SK-N-SH treated with all-trans-retinoic acid at 6 μM for 48 hours (cell line): ENCODE measurements around the gene SMO.

Source experiments
- ATAC-seq: fragments of 200-7000 bp; cut with Tn5 transposase; 3 replicates; pipeline ENCODE4 v1.9.1; 2020; ENCODE audit warnings: mild to moderate bottlenecking, moderate library complexity
- BACH2 ChIP-seq: fragments of 250-450 bp; sonication (Bioruptor Pico); IDR thresholded peaks from 2 replicates; pipeline ENCODE4 v1.9.0; 2021; ENCODE audit warnings: mild to moderate bottlenecking, borderline replicate concordance
- CREB5 ChIP-seq: fragments of 250-450 bp; sonication (Bioruptor Pico); IDR thresholded peaks from 2 replicates; pipeline ENCODE4 v1.5.1; 2020; ENCODE audit warnings: low read depth, mild to moderate bottlenecking, moderate library complexity
- CSDC2 ChIP-seq: fragments of 250-450 bp; sonication (Bioruptor Pico); IDR thresholded peaks from 2 replicates; pipeline ENCODE4 v1.5.0; 2020; ENCODE audit warnings: mild to moderate bottlenecking, moderate library complexity
- CSRNP3 ChIP-seq: fragments of 250-450 bp; sonication (Bioruptor Pico); IDR thresholded peaks from 2 replicates; pipeline ENCODE4 v1.5.1; 2021; ENCODE audit warnings: mild to moderate bottlenecking, moderate library complexity
- ESRRG ChIP-seq: fragments of 250-450 bp; sonication (Bioruptor Pico); IDR thresholded peaks from 2 replicates; pipeline ENCODE4 v1.6.1; 2021; ENCODE audit warnings: mild to moderate bottlenecking
- GLIS3 ChIP-seq: fragments of 250-450 bp; sonication (Bioruptor Pico); IDR thresholded peaks from 2 replicates; pipeline ENCODE4 v1.5.0; 2020; ENCODE audit warnings: mild to moderate bottlenecking, moderate library complexity
- ISL1 ChIP-seq: fragments of 250-450 bp; sonication (Bioruptor Pico); IDR thresholded peaks from 2 replicates; pipeline ENCODE4 v2.1.2; 2022; ENCODE audit warnings: mild to moderate bottlenecking, moderate library complexity
- OSR1 ChIP-seq: fragments of 250-450 bp; sonication (Bioruptor Pico); IDR thresholded peaks from 2 replicates; pipeline ENCODE4 v1.8.0; 2022; ENCODE audit warnings: moderate library complexity, mild to moderate bottlenecking, inconsistent platforms
- PATZ1 ChIP-seq: fragments of 250-450 bp; sonication (Bioruptor Pico); IDR thresholded peaks from 2 replicates; pipeline ENCODE4 v1.8.0; 2020; ENCODE audit warnings: mild to moderate bottlenecking, moderate library complexity, borderline replicate concordance
- POU6F1 ChIP-seq: fragments of 250-450 bp; sonication (Bioruptor Pico); IDR thresholded peaks from 2 replicates; pipeline ENCODE4 v1.8.0; 2021; ENCODE audit warnings: low read depth, mild to moderate bottlenecking, moderate library complexity, borderline replicate concordance
- PPARA ChIP-seq: fragments of 250-450 bp; sonication (Bioruptor Pico); IDR thresholded peaks from 2 replicates; pipeline ENCODE4 v1.5.0; 2020; ENCODE audit warnings: mild to moderate bottlenecking, borderline replicate concordance
- RARB ChIP-seq: fragments of 250-450 bp; sonication (Bioruptor Pico); IDR thresholded peaks from 2 replicates; pipeline ENCODE4 v1.8.0; 2021; ENCODE audit warnings: mild to moderate bottlenecking, moderate library complexity
- SNAI2 ChIP-seq: fragments of 250-450 bp; sonication (Bioruptor Pico); IDR thresholded peaks from 2 replicates; pipeline ENCODE4 v1.5.0; 2020; ENCODE audit warnings: mild to moderate bottlenecking, moderate library complexity
- TCF4 ChIP-seq: fragments of 250-450 bp; sonication (Bioruptor Pico); IDR thresholded peaks from 2 replicates; pipeline ENCODE4 v1.8.0; 2021; ENCODE audit warnings: mild to moderate bottlenecking, moderate library complexity, borderline replicate concordance
- TSHZ2 ChIP-seq: fragments of 250-450 bp; sonication (Bioruptor Pico); IDR thresholded peaks from 2 replicates; pipeline ENCODE4 v1.5.0; 2020; ENCODE audit warnings: mild to moderate bottlenecking, moderate library complexity
- ZC3H10 ChIP-seq: fragments of 250-450 bp; sonication (Bioruptor Pico); IDR thresholded peaks from 2 replicates; pipeline ENCODE4 v1.5.1; 2021; ENCODE audit warnings: mild to moderate bottlenecking, moderate library complexity
- ZFP3 ChIP-seq: fragments of 250-450 bp; sonication (Bioruptor Pico); IDR thresholded peaks from 2 replicates; pipeline ENCODE4 v1.5.0; 2020; ENCODE audit warnings: mild to moderate bottlenecking, moderate library complexity
- ZFP30 ChIP-seq: fragments of 450-650 bp; formaldehyde crosslinking; IDR thresholded peaks from 2 replicates; pipeline ENCODE4 v1.5.0; 2022; ENCODE audit warnings: mild to moderate bottlenecking, moderate library complexity
- ZNF70 ChIP-seq: fragments of 450-650 bp; formaldehyde crosslinking; IDR thresholded peaks from 2 replicates; pipeline ENCODE4 v1.5.0; 2020; ENCODE audit warnings: mild to moderate bottlenecking, moderate library complexity
- ZNF8 ChIP-seq: fragments of 450-650 bp; formaldehyde crosslinking; IDR thresholded peaks from 2 replicates; pipeline ENCODE4 v1.5.0; 2020; ENCODE audit warnings: mild to moderate bottlenecking, moderate library complexity

Gene SMO

GRCh38 chr7:129205126-129205818 is 16.8 kb downstream of the SMO start:
- no peak for ATAC-seq
- no peak for TF ChIP-seq TSHZ2 (CRISPR knock-in tag)

- no peak for ATAC-seq
- no peak for TF ChIP-seq ISL1
- no peak for TF ChIP-seq BACH2 (CRISPR knock-in tag)
- TF ChIP-seq OSR1 (CRISPR knock-in tag) = no peak
- no peak for TF ChIP-seq ZFP3 (CRISPR knock-in tag)
- TF ChIP-seq ZNF8 (CRISPR knock-in tag) = no peak
- no peak for TF ChIP-seq ZNF70 (CRISPR knock-in tag)
- TF ChIP-seq RARB (CRISPR knock-in tag) = no peak
- no peak for TF ChIP-seq ESRRG (CRISPR knock-in tag)
- no peak for TF ChIP-seq TSHZ2 (CRISPR knock-in tag)
- TF ChIP-seq CREB5 (CRISPR knock-in tag) = no peak
- TF ChIP-seq ZFP30 (CRISPR knock-in tag) = no peak
- no peak for TF ChIP-seq PATZ1
- TF ChIP-seq PPARA = no peak
- TF ChIP-seq CSDC2 = no peak
- no peak for TF ChIP-seq GLIS3 (CRISPR knock-in tag)
- no peak for TF ChIP-seq TCF4 (CRISPR knock-in tag)
Measured at GRCh38 chr7:129205987-129206785, 17.8 kb downstream of the SMO start.

- ATAC-seq = no peak
- TF ChIP-seq BACH2 (CRISPR knock-in tag) = no peak
- no peak for TF ChIP-seq SNAI2 (CRISPR knock-in tag)
- no peak for TF ChIP-seq CSRNP3 (CRISPR knock-in tag)
- TF ChIP-seq ZC3H10 (CRISPR knock-in tag) = no peak
- TF ChIP-seq TCF4 (CRISPR knock-in tag) = no peak
- no peak for TF ChIP-seq POU6F1
- no peak for TF ChIP-seq CREB5 (CRISPR knock-in tag)
- TF ChIP-seq TSHZ2 (CRISPR knock-in tag) = no peak
- TF ChIP-seq ISL1 = no peak
- TF ChIP-seq ZFP3 (CRISPR knock-in tag) = no peak
- no peak for TF ChIP-seq CSDC2
Measured at GRCh38 chr7:129208667-129209066, 20.2 kb downstream of the SMO start.
